IMR-90 (cell line): ENCODE measurements around the gene SPAG5. TPM values are rescaled to one million over a fixed set of nuclear protein-coding genes. Genes with fewer than 3 reads are reported as not detected.

Experiments used
- ATAC-seq: fragments of 200-7000 bp; cut with Tn5 transposase; 2 replicates; pipeline ENCODE4 v1.9.1; 2020; ENCODE audit warnings: low read depth, mild to moderate bottlenecking, moderate library complexity
- BruUV-seq: library from RNA; stranded (reverse); fragments of 400-500 nt; replicated peaks from 2 replicates; lab custom pipeline; 2021; lab: Mats Ljungman, UMichigan
- CTCF ChIA-PET: fragments of 300-600 bp; formaldehyde crosslinking; extraction: SDS; loops from one replicate; lab custom pipeline; 2021; ENCODE audit warnings: antibody characterized with exemption; lab: Yijun Ruan, JAX
- POLR2A ChIA-PET: fragments of 300-600 bp; sonication (Branson Sonifier 250); formaldehyde crosslinking; loops from one replicate; lab custom pipeline; 2022; ENCODE audit warnings: antibody characterized with exemption; ENCODE audit not compliant: unreplicated experiment; lab: Charles Lee
- DNase-seq: peaks from one replicate; pipeline ENCODE4 v3.0.0; 2013
- H2AFZ ChIP-seq: replicated peaks from 2 replicates; pipeline ENCODE3; 2013; ENCODE audit warnings: low read length, mild to moderate bottlenecking; ENCODE audit not compliant: poor library complexity
- H2AK5ac ChIP-seq: 2 replicates; pipeline ENCODE4 v1.6.1; 2013; ENCODE audit warnings: low read depth, low read length, inconsistent platforms
- H2AK9ac ChIP-seq: replicated peaks from 2 replicates; pipeline ENCODE3; 2013; ENCODE audit warnings: mild to moderate bottlenecking, low read depth, low read length, moderate library complexity; ENCODE audit not compliant: poor library complexity
- H2BK120ac ChIP-seq: 2 replicates; pipeline ENCODE4 v1.6.1; 2013; ENCODE audit warnings: low read depth, low read length, inconsistent platforms
- H2BK15ac ChIP-seq: 3 replicates; pipeline ENCODE4 v1.6.1; 2013; ENCODE audit warnings: low read depth, low read length, inconsistent platforms
- H2BK20ac ChIP-seq: 2 replicates; pipeline ENCODE4 v1.6.1; 2013; ENCODE audit warnings: low read depth, mild to moderate bottlenecking, inconsistent platforms, low read length, moderate library complexity
- H2BK5ac ChIP-seq: 2 replicates; pipeline ENCODE4 v1.6.1; 2013; ENCODE audit warnings: mild to moderate bottlenecking, low read depth, low read length, inconsistent platforms; ENCODE audit not compliant: poor library complexity, severe bottlenecking
- H3K14ac ChIP-seq: replicated peaks from 2 replicates; pipeline ENCODE4 v1.6.1; 2013; ENCODE audit warnings: low read depth, low read length, inconsistent platforms
- H3K18ac ChIP-seq: 2 replicates; pipeline ENCODE4 v1.6.1; 2013; ENCODE audit warnings: low read depth, low read length, control low read depth
- H3K23ac ChIP-seq: 2 replicates; pipeline ENCODE4 v1.6.1; 2013; ENCODE audit warnings: low read depth, low read length, inconsistent platforms
- H3K27ac ChIP-seq: 2 replicates; pipeline ENCODE4 v1.5.1; 2013; ENCODE audit warnings: mild to moderate bottlenecking, control low read depth, low read length; ENCODE audit not compliant: insufficient read depth
- H3K27me3 ChIP-seq: 2 replicates; pipeline ENCODE4 v1.6.1; 2013; ENCODE audit warnings: low read length; ENCODE audit not compliant: control insufficient read depth, insufficient read depth
- H3K36me3 ChIP-seq: 2 replicates; pipeline ENCODE4 v1.6.1; 2013; ENCODE audit warnings: low read length, mixed read lengths; ENCODE audit not compliant: control insufficient read depth, insufficient read depth
- H3K4ac ChIP-seq: 2 replicates; pipeline ENCODE4 v1.6.1; 2013; ENCODE audit warnings: low read depth, low read length, inconsistent platforms
- H3K4me1 ChIP-seq: 2 replicates; pipeline ENCODE4 v1.6.1; 2013; ENCODE audit warnings: low read length, mixed read lengths; ENCODE audit not compliant: control insufficient read depth, insufficient read depth
- H3K4me2 ChIP-seq: 2 replicates; pipeline ENCODE4 v1.6.1; 2013; ENCODE audit warnings: low read depth, mild to moderate bottlenecking, control low read depth, low read length, moderate library complexity
- H3K4me3 ChIP-seq: 2 replicates; pipeline ENCODE4 v1.5.1; 2013; ENCODE audit warnings: low read depth, mild to moderate bottlenecking, control low read depth, low read length, moderate library complexity; ENCODE audit not compliant: insufficient read depth
- H3K56ac ChIP-seq: 2 replicates; pipeline ENCODE4 v1.6.1; 2013; ENCODE audit warnings: low read length, inconsistent platforms; ENCODE audit not compliant: insufficient read depth; ENCODE audit errors: extremely low read depth
- H3K79me1 ChIP-seq, 2 experiments: 2 replicates each; pipeline ENCODE4 v1.6.1; 2013; ENCODE audit warnings: low read length in 2 of 2, inconsistent platforms in 1 of 2, low read depth in 1 of 2
- H3K9ac ChIP-seq: 2 replicates; pipeline ENCODE4 v1.6.1; 2013; ENCODE audit warnings: low read depth, low read length, control low read depth
- H3K9me1 ChIP-seq: 2 replicates; pipeline ENCODE4 v1.6.1; 2013; ENCODE audit warnings: low read length, inconsistent platforms; ENCODE audit not compliant: insufficient read depth
- H3K9me3 ChIP-seq: 2 replicates; pipeline ENCODE4 v1.6.1; 2013; ENCODE audit warnings: low read length; ENCODE audit not compliant: control insufficient read depth, insufficient read depth
- H4K20me1 ChIP-seq: 2 replicates; pipeline ENCODE4 v1.6.1; 2013; ENCODE audit warnings: low read length, inconsistent platforms; ENCODE audit not compliant: insufficient read depth
- H4K5ac ChIP-seq: 2 replicates; pipeline ENCODE4 v1.6.1; 2013; ENCODE audit warnings: mild to moderate bottlenecking, low read depth, low read length, control low read depth
- H4K8ac ChIP-seq, 2 experiments: 2 replicates each; pipeline ENCODE4 v1.6.1; 2013; ENCODE audit warnings: low read depth in 2 of 2, low read length in 2 of 2, control low read depth in 1 of 2, inconsistent platforms in 1 of 2
- H4K91ac ChIP-seq: 2 replicates; pipeline ENCODE4 v1.6.1; 2013; ENCODE audit warnings: low read depth, low read length, inconsistent platforms; ENCODE audit not compliant: insufficient read depth
- BHLHE40 ChIP-seq: fragments of 150-350 bp; IDR thresholded peaks from 2 replicates; pipeline ENCODE4 v1.6.1; 2016; ENCODE audit warnings: mild to moderate bottlenecking, low read depth, low read length
- CEBPB ChIP-seq: IDR thresholded peaks from 2 replicates; pipeline ENCODE4 v1.6.1; 2012; ENCODE audit warnings: low read depth, low read length, improper control_type of control experiment
- MAZ ChIP-seq: IDR thresholded peaks from 2 replicates; pipeline ENCODE4 v1.6.1; 2012; ENCODE audit warnings: low read depth, mild to moderate bottlenecking, low read length, improper control_type of control experiment, moderate library complexity, borderline replicate concordance
- MXI1 ChIP-seq: IDR thresholded peaks from 2 replicates; pipeline ENCODE4 v1.6.1; 2012; ENCODE audit warnings: low read depth, mild to moderate bottlenecking, low read length, moderate library complexity, borderline replicate concordance
- NFE2L2 ChIP-seq: fragments of 150-350 bp; IDR thresholded peaks from 2 replicates; pipeline ENCODE4 v1.6.1; 2016; ENCODE audit warnings: low read depth, mild to moderate bottlenecking, low read length
- RAD21 ChIP-seq: IDR thresholded peaks from 2 replicates; pipeline ENCODE4 v1.6.1; 2012; ENCODE audit warnings: low read length, improper control_type of control experiment
- RFX5 ChIP-seq: IDR thresholded peaks from 2 replicates; pipeline ENCODE4 v1.8.0; 2012; ENCODE audit warnings: low read depth, mild to moderate bottlenecking, low read length, moderate library complexity
- WGBS, 2 experiments: methylation state at CpG; one replicate each; pipeline versions ENCODE4 v1.1.5 to v1.1.7; 2013; ENCODE audit warnings: missing lambda C conversion rate in 2 of 2; ENCODE audit not compliant: insufficient read length in 1 of 2; ENCODE audit errors: extremely low coverage in 2 of 2; 5-methylcytosine and 5-hydroxymethylcytosine counted together
- dilution Hi-C: fragments of 300-500 bp; cut with HindIII; formaldehyde crosslinking; loops from one replicate; pipeline ENCODE4 v1.14.3; 2018; ENCODE audit warnings: low sequenced_read_pairs; ENCODE audit not compliant: unreplicated experiment
- in situ Hi-C: fragments of 300-500 bp; cut with MboI; formaldehyde crosslinking; loops from 3 replicates; pipeline ENCODE4 v1.14.3; 2019; ENCODE audit warnings: low sequenced_read_pairs, inconsistent platforms, mixed read lengths
- intact Hi-C: fragments of 100-400 bp; cut with micrococcal nuclease; formaldehyde crosslinking; loops from 2 replicates; pipeline ENCODE4 v1.10.0; 2022
- polyA plus RNA-seq, 3 experiments: library from polyadenylated mRNA; depleted of rRNA; stranded (reverse); fragments of >200 nt; gene quantifications; 2 replicates each; pipeline ENCODE4 v1.2.3, GENCODE V29; 2012; ENCODE audit warnings: low replicate concordance in 1 of 3
- total RNA-seq: library from RNA; depleted of rRNA; stranded (reverse); fragments of >200 nt; gene quantifications from 2 replicates; pipeline ENCODE4 v1.2.3, GENCODE V29; 2012

The SPAG5 gene
- total and polyA plus RNA-seq, 2 of the 4 experiments (the other 2 are of a cell fraction), result 40.3 to 60.8 TPM

- TF ChIP-seq MAZ (peak; percentile 39; the same call in 1 of the 2 replicates), NFE2L2 (no peak)
These were observed 46.4 kb downstream of the SPAG5 start, which contains the start of gene UNC119 (continued) for GRCh38 chr17:28552176-28552999.

- DNase-seq, result no peak
- Histone ChIP-seq H3K9me3 (no peaks in the 10 kb centered on the region), H4K91ac (no peak overlapping the region), H3K9ac (peak overlapping the region; percentile 70), H4K20me1 (peaks cover 13% of the 10 kb centered on the region), H3K18ac (no peak overlapping the region), H3K79me1 (peaks cover 14 to 27% of the 10 kb centered on the region in 2 experiments), H2BK20ac (no peak overlapping the region), H3K14ac (peak overlapping the region; percentile 83), H3K36me3 (peaks cover 28% of the 10 kb centered on the region), H4K5ac (no peak overlapping the region), H2AK9ac (peak overlapping the region; percentile 84), H3K23ac (peak overlapping the region; percentile 79), H2BK15ac (no peak overlapping the region), H2BK5ac (no peak overlapping the region), H3K27ac (peak overlapping the region; percentile 7; the same call in 1 of the 2 replicates), H2AFZ (peak overlapping the region; percentile 94), H2BK120ac (no peak overlapping the region), H3K4ac (peak overlapping the region; percentile 63), H3K4me3 (peak overlapping the region; percentile 81), H3K9me1 (peaks cover 10% of the 10 kb centered on the region; the same call in 1 of the 2 replicates), H3K27me3 (no peaks in the 10 kb centered on the region), H3K4me2 (peak overlapping the region; percentile 99), H3K56ac (peak overlapping the region; percentile 41), H3K4me1 (peaks cover 6% of the 10 kb centered on the region), H4K8ac (peak overlapping the region in 1 of 2 experiments; percentile 34; a peak in 1 of 4 replicates), H2AK5ac (peak overlapping the region; percentile 37; the same call in 1 of the 2 replicates)
- ChIA-PET POLR2A (no interaction called here), CTCF (interaction anchor here (0.5 to 1.7 kb wide), 2 partner anchors 8 to 20 kb away, joined by 4 to 6 read pairs; partner anchors contain the start of gene PIGS)
- in situ Hi-C loops (no loop called here), intact Hi-C loops (no loop called here), dilution Hi-C loops (no loop called here)
- BruUV-seq, result no TSS peak
- peak; percentile 32 for ATAC-seq
- WGBS, 2 experiments, result no CpG with 5 or more reads among the region's 10 CpGs
- 0 out of 2 replicates have a peak, but pooled peaks have one; percentile 24 for TF ChIP-seq MXI1
- no peak for TF ChIP-seq BHLHE40
- TF ChIP-seq RFX5, result no peak
- TF ChIP-seq CEBPB, result no peak
- TF ChIP-seq RAD21, result no peak
These were observed 47.2 kb downstream of the SPAG5 start for GRCh38 chr17:28551421-28552175.
